ENCODE data around the gene CIC. TPM values are rescaled to one million over a fixed set of nuclear protein-coding genes. Genes with fewer than 3 reads are reported as not detected.
A peak's percentile ranks its signal among the peaks of the same experiment; 100 is the strongest.

Gene CIC
- total RNA-seq, 2 experiments from 2014 or later, result 60.7 to 65.6 TPM

- Mint-ChIP-seq H3K36me3 (ENCODE audit: low read depth) (peaks cover 22% of the 10 kb centered on the region), H3K9me3 (no peaks in the 10 kb centered on the region), H3K27me3 (no peaks in the 10 kb centered on the region), H3K27ac (peak overlapping the region; percentile 71), H3K4me1 (ENCODE audit: low read depth) (peaks cover 40% of the 10 kb centered on the region), H3K4me3 (no peak overlapping the region)
- intact Hi-C loops (cut with micrococcal nuclease), result no loop called here
- CTCF ChIA-PET, result interaction anchor here (0.5 to 6.7 kb wide), 4 partner anchors 33 to 50 kb away, joined by 3 to 107 read pairs (median 4); no protein-coding TSS in a partner anchor
- POLR2A ChIA-PET, result interaction anchor here (1.0 to 16.1 kb wide), 8 partner anchors 21 to 124 kb away, joined by 3 to 195 read pairs (median 8); partner anchors contain the start of genes CIC, DEDD2, POU2F2 and ZNF526
- no peak for DNase-seq
- no peak for ATAC-seq
- no peak for TF ChIP-seq CTCF (IDR thresholded peaks at IDR 0.05)
Measured at GRCh38 chr19:42246922-42247639, 22.0 kb upstream of the CIC start.

DNA sequence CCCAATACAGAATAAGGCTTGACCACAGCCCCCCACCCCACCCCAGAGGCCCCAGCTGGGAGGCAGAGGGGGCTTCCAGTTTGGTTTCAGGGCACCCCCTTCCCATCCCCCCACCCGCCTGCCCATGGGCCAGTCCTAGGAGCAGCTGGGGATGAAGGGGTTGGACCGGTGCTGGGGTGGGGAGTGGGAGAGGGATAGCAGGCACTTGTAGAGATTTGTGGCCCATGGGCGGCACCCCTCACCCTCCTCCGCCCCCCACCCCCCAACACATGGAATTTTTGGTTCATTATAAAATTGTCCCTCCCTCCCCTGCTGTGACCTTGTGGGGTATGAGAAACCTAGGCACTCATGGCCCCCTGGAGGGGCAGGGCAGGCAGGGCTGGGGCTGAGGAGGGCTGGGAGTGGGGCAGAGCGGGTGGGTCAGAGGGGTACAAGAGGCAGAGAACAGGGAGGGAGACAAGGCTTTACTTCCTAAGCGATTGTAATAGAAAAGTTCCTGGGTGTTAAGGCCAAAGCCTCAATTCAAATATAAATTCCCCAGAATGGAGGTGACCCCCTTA lies 21.3 kb upstream of the CIC start:
- intact Hi-C loops (cut with micrococcal nuclease), result no loop called here
- DNase-seq (no peak), ATAC-seq (no peak)
- no peak overlapping the region for H3K27ac Mint-ChIP-seq
- no peaks in the 10 kb centered on the region for H3K27me3 Mint-ChIP-seq
- peaks cover 45% of the 10 kb centered on the region for H3K4me1 Mint-ChIP-seq (ENCODE audit: low read depth)
- H3K36me3 Mint-ChIP-seq (ENCODE audit: low read depth), result peaks cover 26% of the 10 kb centered on the region
- ChIA-PET POLR2A (interaction anchor here (1.1 to 16.1 kb wide), 4 partner anchors 20 to 115 kb away, joined by 3 to 195 read pairs (median 65); partner anchors contain the start of genes DEDD2, POU2F2 and ZNF526), CTCF (interaction anchor here (1.1 to 6.7 kb wide), 2 partner anchors 32 to 49 kb away, joined by 4 to 107 read pairs; no protein-coding TSS in a partner anchor)
- no peaks in the 10 kb centered on the region for H3K9me3 Mint-ChIP-seq
- no peak overlapping the region for H3K4me3 Mint-ChIP-seq
- no peak for TF ChIP-seq CTCF (IDR thresholded peaks at IDR 0.05)

DNA sequence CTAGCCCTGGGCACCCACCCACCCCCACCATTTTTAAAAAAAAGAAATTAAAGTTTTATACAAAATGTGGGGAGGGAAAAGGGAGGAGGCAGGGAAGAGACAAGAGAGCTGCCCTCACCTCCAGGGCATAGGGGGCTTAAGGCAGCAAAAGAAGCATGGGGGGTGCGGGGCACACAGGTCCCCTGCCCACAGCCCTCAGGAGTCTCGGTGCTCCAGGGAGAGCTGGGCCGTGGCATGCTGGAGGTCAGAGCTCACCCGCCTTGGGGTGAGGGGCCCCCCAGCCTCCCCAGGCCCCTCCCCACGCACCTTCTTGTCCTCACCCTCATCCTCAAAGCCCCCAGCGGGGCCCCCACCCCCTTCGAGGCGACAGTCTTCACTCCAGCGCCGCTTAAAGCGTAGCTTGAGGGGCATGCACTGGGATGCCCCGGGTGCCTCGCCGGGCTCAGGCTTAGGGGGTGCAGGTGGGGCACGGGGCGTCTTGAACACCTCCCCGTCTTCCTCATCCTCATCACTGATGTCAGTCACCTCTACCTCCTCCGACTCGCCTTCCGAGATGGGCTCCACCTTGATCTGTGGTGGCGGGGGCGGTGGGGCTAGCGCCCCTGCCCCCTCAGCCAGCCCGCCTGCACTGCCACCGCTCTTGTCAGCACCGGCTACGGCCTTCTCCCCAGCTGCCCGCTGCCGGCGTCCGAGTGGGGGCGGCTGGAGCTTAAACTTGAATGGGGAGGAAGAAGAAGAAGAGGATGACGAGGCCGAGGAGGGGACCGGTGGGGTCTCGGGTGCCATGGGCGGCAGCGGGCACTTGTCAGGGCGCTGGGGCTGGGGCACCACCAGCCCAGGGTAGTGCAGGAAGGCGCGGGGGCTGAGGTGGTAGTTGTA lies 20.5 kb upstream of the CIC start:
- ChIA-PET CTCF (interaction anchor here (1.1 to 6.7 kb wide), 2 partner anchors 32 to 48 kb away, joined by 4 to 107 read pairs; no protein-coding TSS in a partner anchor), POLR2A (interaction anchor here (0.8 to 15.0 kb wide), 4 partner anchors 9 to 31 kb away, joined by 3 to 119 read pairs (median 7); no protein-coding TSS in a partner anchor)
- Mint-ChIP-seq H3K4me1 (ENCODE audit: low read depth) (peaks cover 47% of the 10 kb centered on the region), H3K36me3 (ENCODE audit: low read depth) (peaks cover 31% of the 10 kb centered on the region), H3K27me3 (no peaks in the 10 kb centered on the region), H3K27ac (peak overlapping the region; percentile 42), H3K4me3 (no peak overlapping the region), H3K9me3 (no peaks in the 10 kb centered on the region)
- DNase-seq, result no peak
- intact Hi-C loops (cut with micrococcal nuclease), result no loop called here
- no peak for TF ChIP-seq CTCF (IDR thresholded peaks at IDR 0.05)
- ATAC-seq, result no peak

GRCh38 chr19:42249149-42249750 lies 19.8 kb upstream of the CIC start:
- no peaks in the 10 kb centered on the region for H3K9me3 Mint-ChIP-seq
- ChIA-PET CTCF (interaction anchor here (1.1 to 4.1 kb wide), 2 partner anchors 29 to 47 kb away, joined by 4 to 29 read pairs; no protein-coding TSS in a partner anchor), POLR2A (interaction anchor here (0.9 to 15.0 kb wide), 4 partner anchors 10 to 30 kb away, joined by 3 to 119 read pairs (median 10); no protein-coding TSS in a partner anchor)
- H3K4me1 Mint-ChIP-seq (ENCODE audit: low read depth), result peaks cover 47% of the 10 kb centered on the region
- no peak overlapping the region for H3K4me3 Mint-ChIP-seq
- DNase-seq, result no peak
- TF ChIP-seq CTCF (IDR thresholded peaks at IDR 0.05), result no peak
- H3K36me3 Mint-ChIP-seq (ENCODE audit: low read depth), result peaks cover 31% of the 10 kb centered on the region
- H3K27ac Mint-ChIP-seq, result peak overlapping the region; percentile 42
- no peak for ATAC-seq
- intact Hi-C loops (cut with micrococcal nuclease), result no loop called here
- no peaks in the 10 kb centered on the region for H3K27me3 Mint-ChIP-seq

All from activated CD8-positive, alpha-beta T cell treated with anti-CD3 and anti-CD28 coated beads for 36 hours (primary cell).